H9 (cell line): ENCODE data around the gene CLEC16A. TPM values are rescaled to one million over a fixed set of nuclear protein-coding genes. Genes with fewer than 3 reads are reported as not detected.

Experiments used
- DNase-seq: peaks from one replicate; pipeline ENCODE4 v3.0.0-alpha.2; 2017
- H2AFZ ChIP-seq: one replicate; pipeline ENCODE4 v1.6.1; 2013; ENCODE audit warnings: mild to moderate bottlenecking, low read length, control low read depth, moderate library complexity
- H2AK5ac ChIP-seq: 2 replicates; pipeline ENCODE4 v1.6.1; 2013; ENCODE audit warnings: low read length, control low read depth, mixed read lengths; ENCODE audit not compliant: insufficient read length
- H2BK120ac ChIP-seq: one replicate; pipeline ENCODE4 v1.6.1; 2013; ENCODE audit warnings: low read depth, mild to moderate bottlenecking, low read length, control low read depth, inconsistent platforms; ENCODE audit not compliant: poor library complexity, severe bottlenecking
- H2BK12ac ChIP-seq: 2 replicates; pipeline ENCODE4 v1.6.1; 2013; ENCODE audit warnings: low read length, control low read depth, mixed read lengths, low read depth; ENCODE audit not compliant: insufficient read length
- H2BK15ac ChIP-seq: 2 replicates; pipeline ENCODE4 v1.6.1; 2013; ENCODE audit warnings: low read depth, low read length, control low read depth
- H2BK20ac ChIP-seq: one replicate; pipeline ENCODE4 v1.6.1; 2013; ENCODE audit warnings: low read depth, mild to moderate bottlenecking, low read length, control low read depth, inconsistent platforms; ENCODE audit not compliant: poor library complexity, severe bottlenecking
- H2BK5ac ChIP-seq: 2 replicates; pipeline ENCODE4 v1.6.1; 2013; ENCODE audit warnings: low read length, control low read depth, mixed read lengths; ENCODE audit not compliant: insufficient read length
- H3K14ac ChIP-seq: 2 replicates; pipeline ENCODE4 v1.6.1; 2013; ENCODE audit warnings: low read length, control low read depth; ENCODE audit not compliant: insufficient read depth
- H3K18ac ChIP-seq: 2 replicates; pipeline ENCODE4 v1.6.1; 2013; ENCODE audit warnings: low read depth, mild to moderate bottlenecking, mixed read lengths, low read length, control low read depth; ENCODE audit not compliant: insufficient read length
- H3K23ac ChIP-seq: 2 replicates; pipeline ENCODE4 v1.6.1; 2013; ENCODE audit warnings: low read length, control low read depth, mixed read lengths, low read depth; ENCODE audit not compliant: insufficient read length
- H3K23me2 ChIP-seq: 2 replicates; pipeline ENCODE4 v1.6.1; 2013; ENCODE audit warnings: low read depth, mild to moderate bottlenecking, mixed read lengths, low read length, control low read depth; ENCODE audit not compliant: insufficient read length, poor library complexity, severe bottlenecking
- H3K27ac ChIP-seq: 2 replicates; pipeline ENCODE4 v1.5.1; 2013; ENCODE audit warnings: low read length, control low read depth, mixed read lengths, low read depth; ENCODE audit not compliant: insufficient read length
- H3K27me3 ChIP-seq: 2 replicates; pipeline ENCODE4 v1.6.1; 2013; ENCODE audit warnings: low read length, control low read depth, inconsistent platforms; ENCODE audit not compliant: insufficient read depth
- H3K4ac ChIP-seq: 2 replicates; pipeline ENCODE4 v1.6.1; 2013; ENCODE audit warnings: low read depth, mild to moderate bottlenecking, control low read depth, inconsistent platforms, low read length, moderate library complexity
- H3K4me1 ChIP-seq: 2 replicates; pipeline ENCODE4 v1.6.1; 2013; ENCODE audit warnings: low read length, control low read depth, inconsistent platforms; ENCODE audit not compliant: insufficient read depth
- H3K4me2 ChIP-seq: 2 replicates; pipeline ENCODE4 v1.6.1; 2013; ENCODE audit warnings: low read length, control low read depth, mixed read lengths; ENCODE audit not compliant: insufficient read length, insufficient read depth
- H3K56ac ChIP-seq: 2 replicates; pipeline ENCODE4 v1.6.1; 2013; ENCODE audit warnings: low read depth, mild to moderate bottlenecking, mixed read lengths, low read length, control low read depth; ENCODE audit not compliant: insufficient read length
- H3K79me1 ChIP-seq: 2 replicates; pipeline ENCODE4 v1.6.1; 2013; ENCODE audit warnings: low read depth, mild to moderate bottlenecking, moderate library complexity, low read length, control low read depth, inconsistent platforms; ENCODE audit not compliant: insufficient read depth, poor library complexity, severe bottlenecking
- H3K79me2 ChIP-seq: 2 replicates; pipeline ENCODE4 v1.6.1; 2013; ENCODE audit warnings: low read length, control low read depth, inconsistent platforms; ENCODE audit not compliant: insufficient read depth
- H3K9ac ChIP-seq: 2 replicates; pipeline ENCODE4 v1.6.1; 2013; ENCODE audit warnings: low read length, control low read depth, mixed read lengths; ENCODE audit not compliant: insufficient read length; ENCODE audit errors: extremely low read depth
- H3K9me3 ChIP-seq: one replicate; pipeline ENCODE4 v1.6.1; 2013; ENCODE audit warnings: low read depth, low read length, inconsistent platforms; ENCODE audit not compliant: control insufficient read depth
- H3T11ph ChIP-seq: one replicate; pipeline ENCODE4 v1.6.1; 2013; ENCODE audit warnings: mild to moderate bottlenecking, low read length, control low read depth, inconsistent platforms
- H4K20me1 ChIP-seq: one replicate; pipeline ENCODE4 v1.6.1; 2013; ENCODE audit not compliant: control insufficient read depth, insufficient read length, insufficient read depth
- H4K5ac ChIP-seq: 2 replicates; pipeline ENCODE4 v1.6.1; 2013; ENCODE audit warnings: low read depth, mild to moderate bottlenecking, mixed read lengths, low read length, control low read depth; ENCODE audit not compliant: insufficient read length
- H4K8ac ChIP-seq: replicated peaks from 2 replicates; pipeline ENCODE4 v1.6.1; 2013; ENCODE audit warnings: low read length, control low read depth, mixed read lengths, low read depth; ENCODE audit not compliant: insufficient read length
- H4K91ac ChIP-seq: 2 replicates; pipeline ENCODE4 v1.6.1; 2013; ENCODE audit warnings: low read depth, mild to moderate bottlenecking, moderate library complexity, mixed read lengths, low read length, control low read depth; ENCODE audit not compliant: insufficient read length
- H3K27ac Mint-ChIP-seq, 3 experiments: 2 replicates in 2 of 3; 3 replicates in 1 of 3; pipeline ENCODE4 v1.8.0; 2020 to 2021; ENCODE audit warnings: mixed read lengths in 3 of 3, mild to moderate bottlenecking in 1 of 3, moderate library complexity in 1 of 3
- H3K27me3 Mint-ChIP-seq: 2 replicates; pipeline ENCODE4 v1.8.0; 2021; ENCODE audit warnings: low read depth, mild to moderate bottlenecking, moderate library complexity, mixed read lengths
- H3K36me3 Mint-ChIP-seq, 3 experiments: 2 replicates in 2 of 3; 3 replicates in 1 of 3; pipeline ENCODE4 v1.8.0; 2020 to 2021; ENCODE audit warnings: low read depth in 3 of 3, mixed read lengths in 3 of 3; ENCODE audit not compliant: insufficient read depth in 1 of 3
- H3K4me1 Mint-ChIP-seq, 2 experiments: 2 replicates each; pipeline ENCODE4 v1.8.0; 2020; ENCODE audit warnings: mixed read lengths in 2 of 2
- H3K4me3 Mint-ChIP-seq, 2 experiments: 2 replicates in 1 of 2; 3 replicates in 1 of 2; pipeline ENCODE4 v1.8.0; 2020 to 2021; ENCODE audit warnings: mild to moderate bottlenecking in 2 of 2, mixed read lengths in 2 of 2, moderate library complexity in 1 of 2
- H3K9me3 Mint-ChIP-seq, 2 experiments: 2 replicates in 1 of 2; 3 replicates in 1 of 2; pipeline ENCODE4 v1.8.0; 2020; ENCODE audit warnings: mild to moderate bottlenecking in 2 of 2, mixed read lengths in 2 of 2, moderate library complexity in 1 of 2
- WGBS: extraction: QIAGEN DNeasy Blood & Tissue Kit; methylation state at CpG from one replicate; pipeline ENCODE4 v1.1.7; 2013; ENCODE audit warnings: missing lambda C conversion rate, low lambda C conversion rate, mixed read lengths; ENCODE audit not compliant: insufficient read length; ENCODE audit errors: extremely low coverage; 5-methylcytosine and 5-hydroxymethylcytosine counted together
- total RNA-seq: library from RNA; stranded (reverse); gene quantifications from 2 replicates; pipeline ENCODE4 v1.2.1, GENCODE V29; 2021
- TF ChIP-seq, protein P1 (sequence below): fragments of 200-600 bp; sonication (generic); conservative IDR thresholded peaks from 3 replicates; pipeline ENCODE4 v1.8.0; 2021; ENCODE audit warnings: antibody characterized with exemption, mild to moderate bottlenecking

The CLEC16A gene
- total RNA-seq, 1 experiment from 2014 or later = 15.2 TPM

- H4K20me1 ChIP-seq = no peaks in the 10 kb centered on the region
- H3K9me3 Mint-ChIP-seq = peaks cover 26 to 32% of the 10 kb centered on the region in 2 experiments
- H2AFZ ChIP-seq = no peak overlapping the region
These were observed 273.6 kb downstream of the CLEC16A start for GRCh38 chr16:11217651-11218603.

More at GRCh38 chr16:11217651-11218603, 273.6 kb downstream of the CLEC16A start:
- Histone ChIP-seq H3K23ac (no peak overlapping the region), H3K9me3 (peaks cover 15% of the 10 kb centered on the region), H3K27me3 (no peaks in the 10 kb centered on the region), H3T11ph (no peak overlapping the region), H2BK15ac (no peak overlapping the region), H3K4ac (no peak overlapping the region), H3K4me1 (no peaks in the 10 kb centered on the region), H3K27ac (no peak overlapping the region), H3K56ac (no peak overlapping the region), H4K91ac (no peak overlapping the region), H3K14ac (no peak overlapping the region), H3K79me1 (no peaks in the 10 kb centered on the region), H3K18ac (no peak overlapping the region), H3K4me2 (no peak overlapping the region), H2BK20ac (no peak overlapping the region), H2BK120ac (no peak overlapping the region), H4K8ac (no peak overlapping the region), H3K23me2 (no peaks in the 10 kb centered on the region), H3K9ac (no peak overlapping the region), H2AK5ac (no peak overlapping the region), H3K79me2 (no peaks in the 10 kb centered on the region), H2BK12ac (no peak overlapping the region), H4K5ac (no peak overlapping the region), H2BK5ac (no peak overlapping the region)
- Mint-ChIP-seq H3K27ac (no peak overlapping the region), H3K36me3 (peaks cover 6 to 16% (median 11%) of the 10 kb centered on the region in 3 experiments; a peak in 6 of 7 replicates), H3K4me1 (no peaks in the 10 kb centered on the region), H3K4me3 (no peak overlapping the region), H3K27me3 (peaks cover 4% of the 10 kb centered on the region; the same call in 1 of the 2 replicates)
- no CpG with 5 or more reads among the region's 3 CpGs for WGBS
- TF ChIP-seq, protein P1, sequence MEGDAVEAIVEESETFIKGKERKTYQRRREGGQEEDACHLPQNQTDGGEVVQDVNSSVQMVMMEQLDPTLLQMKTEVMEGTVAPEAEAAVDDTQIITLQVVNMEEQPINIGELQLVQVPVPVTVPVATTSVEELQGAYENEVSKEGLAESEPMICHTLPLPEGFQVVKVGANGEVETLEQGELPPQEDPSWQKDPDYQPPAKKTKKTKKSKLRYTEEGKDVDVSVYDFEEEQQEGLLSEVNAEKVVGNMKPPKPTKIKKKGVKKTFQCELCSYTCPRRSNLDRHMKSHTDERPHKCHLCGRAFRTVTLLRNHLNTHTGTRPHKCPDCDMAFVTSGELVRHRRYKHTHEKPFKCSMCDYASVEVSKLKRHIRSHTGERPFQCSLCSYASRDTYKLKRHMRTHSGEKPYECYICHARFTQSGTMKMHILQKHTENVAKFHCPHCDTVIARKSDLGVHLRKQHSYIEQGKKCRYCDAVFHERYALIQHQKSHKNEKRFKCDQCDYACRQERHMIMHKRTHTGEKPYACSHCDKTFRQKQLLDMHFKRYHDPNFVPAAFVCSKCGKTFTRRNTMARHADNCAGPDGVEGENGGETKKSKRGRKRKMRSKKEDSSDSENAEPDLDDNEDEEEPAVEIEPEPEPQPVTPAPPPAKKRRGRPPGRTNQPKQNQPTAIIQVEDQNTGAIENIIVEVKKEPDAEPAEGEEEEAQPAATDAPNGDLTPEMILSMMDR = no peak
- no peak for DNase-seq
